Osteocyte (in vitro differentiated cells): ENCODE data around the gene ZNF398. TPM values are rescaled to one million over a fixed set of nuclear protein-coding genes. Genes with fewer than 3 reads are reported as not detected.
A peak's percentile ranks its signal among the peaks of the same experiment; 100 is the strongest.

Source experiments
- DNase-seq: peaks from one replicate; pipeline ENCODE4 v3.0.0; 2021; ENCODE audit warnings: mixed read lengths; ENCODE audit not compliant: unreplicated experiment; ENCODE audit errors: extremely low spot score
- H3K27ac Mint-ChIP-seq: one replicate; pipeline ENCODE4 v1.8.0; 2021; ENCODE audit warnings: mild to moderate bottlenecking, mixed read lengths; ENCODE audit not compliant: unreplicated experiment
- H3K27me3 Mint-ChIP-seq: one replicate; pipeline ENCODE4 v1.8.0; 2021; ENCODE audit warnings: mixed read lengths; ENCODE audit not compliant: unreplicated experiment
- H3K36me3 Mint-ChIP-seq: one replicate; pipeline ENCODE4 v1.8.0; 2021; ENCODE audit warnings: mixed read lengths; ENCODE audit not compliant: unreplicated experiment
- H3K4me1 Mint-ChIP-seq: one replicate; pipeline ENCODE4 v1.8.0; 2021; ENCODE audit warnings: mixed read lengths; ENCODE audit not compliant: unreplicated experiment
- H3K4me3 Mint-ChIP-seq: one replicate; pipeline ENCODE4 v1.8.0; 2021; ENCODE audit warnings: mild to moderate bottlenecking, moderate library complexity, mixed read lengths; ENCODE audit not compliant: unreplicated experiment
- H3K9me3 Mint-ChIP-seq: one replicate; pipeline ENCODE4 v1.8.0; 2021; ENCODE audit warnings: mixed read lengths; ENCODE audit not compliant: unreplicated experiment
- total RNA-seq: library from RNA; stranded (reverse); gene quantifications from 2 replicates; pipeline ENCODE4 v1.2.1, GENCODE V29; 2021
- TF ChIP-seq, protein P1 (sequence below): fragments of 200-600 bp; sonication (generic); IDR thresholded peaks from 2 replicates; pipeline ENCODE4 v1.5.0; 2021; ENCODE audit warnings: antibody characterized with exemption, mild to moderate bottlenecking, moderate library complexity

The ZNF398 gene
- total RNA-seq, 1 donor from 2014 or later = 17.7 TPM

DNA sequence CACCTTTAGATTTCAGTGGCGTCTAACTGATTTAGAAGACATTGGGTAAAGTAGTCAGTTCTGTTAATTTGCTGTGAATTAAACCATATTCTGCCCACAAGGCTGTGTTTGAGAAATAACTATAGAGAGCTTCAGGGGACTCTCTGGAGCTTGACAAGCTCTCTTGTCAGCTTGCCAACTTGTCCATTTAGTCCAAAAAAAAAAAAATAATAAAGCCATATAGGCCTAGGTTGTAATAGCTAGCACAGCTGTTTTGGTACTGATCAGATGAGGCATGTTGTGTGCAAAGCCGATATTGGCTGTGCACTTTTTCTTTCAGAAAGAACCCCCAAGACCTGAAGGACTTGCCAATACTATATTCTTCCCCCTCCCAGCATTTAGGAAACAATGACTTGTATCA lies 27.9 kb downstream of the ZNF398 start:
- Mint-ChIP-seq H3K4me3 (no peak overlapping the region), H3K4me1 (no peaks in the 10 kb centered on the region), H3K36me3 (peaks cover 38% of the 10 kb centered on the region), H3K27me3 (no peaks in the 10 kb centered on the region), H3K9me3 (no peaks in the 10 kb centered on the region), H3K27ac (no peak overlapping the region)
- TF ChIP-seq, protein P1, sequence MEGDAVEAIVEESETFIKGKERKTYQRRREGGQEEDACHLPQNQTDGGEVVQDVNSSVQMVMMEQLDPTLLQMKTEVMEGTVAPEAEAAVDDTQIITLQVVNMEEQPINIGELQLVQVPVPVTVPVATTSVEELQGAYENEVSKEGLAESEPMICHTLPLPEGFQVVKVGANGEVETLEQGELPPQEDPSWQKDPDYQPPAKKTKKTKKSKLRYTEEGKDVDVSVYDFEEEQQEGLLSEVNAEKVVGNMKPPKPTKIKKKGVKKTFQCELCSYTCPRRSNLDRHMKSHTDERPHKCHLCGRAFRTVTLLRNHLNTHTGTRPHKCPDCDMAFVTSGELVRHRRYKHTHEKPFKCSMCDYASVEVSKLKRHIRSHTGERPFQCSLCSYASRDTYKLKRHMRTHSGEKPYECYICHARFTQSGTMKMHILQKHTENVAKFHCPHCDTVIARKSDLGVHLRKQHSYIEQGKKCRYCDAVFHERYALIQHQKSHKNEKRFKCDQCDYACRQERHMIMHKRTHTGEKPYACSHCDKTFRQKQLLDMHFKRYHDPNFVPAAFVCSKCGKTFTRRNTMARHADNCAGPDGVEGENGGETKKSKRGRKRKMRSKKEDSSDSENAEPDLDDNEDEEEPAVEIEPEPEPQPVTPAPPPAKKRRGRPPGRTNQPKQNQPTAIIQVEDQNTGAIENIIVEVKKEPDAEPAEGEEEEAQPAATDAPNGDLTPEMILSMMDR = no peak
- no peak for DNase-seq

DNA sequence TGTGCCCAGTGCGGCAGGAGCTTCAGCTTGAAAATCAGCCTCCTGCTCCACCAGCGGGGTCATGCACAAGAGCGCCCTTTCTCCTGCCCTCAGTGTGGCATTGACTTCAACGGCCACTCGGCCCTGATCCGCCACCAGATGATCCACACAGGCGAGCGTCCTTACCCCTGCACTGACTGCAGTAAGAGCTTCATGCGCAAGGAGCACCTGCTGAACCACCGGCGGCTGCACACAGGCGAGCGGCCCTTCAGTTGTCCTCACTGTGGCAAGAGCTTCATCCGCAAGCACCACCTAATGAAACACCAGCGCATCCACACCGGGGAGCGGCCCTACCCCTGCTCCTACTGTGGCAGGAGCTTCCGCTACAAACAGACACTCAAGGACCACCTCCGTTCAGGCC lies 32.0 kb downstream of the ZNF398 start:
- peaks cover 50% of the 10 kb centered on the region for H3K36me3 Mint-ChIP-seq

DNA sequence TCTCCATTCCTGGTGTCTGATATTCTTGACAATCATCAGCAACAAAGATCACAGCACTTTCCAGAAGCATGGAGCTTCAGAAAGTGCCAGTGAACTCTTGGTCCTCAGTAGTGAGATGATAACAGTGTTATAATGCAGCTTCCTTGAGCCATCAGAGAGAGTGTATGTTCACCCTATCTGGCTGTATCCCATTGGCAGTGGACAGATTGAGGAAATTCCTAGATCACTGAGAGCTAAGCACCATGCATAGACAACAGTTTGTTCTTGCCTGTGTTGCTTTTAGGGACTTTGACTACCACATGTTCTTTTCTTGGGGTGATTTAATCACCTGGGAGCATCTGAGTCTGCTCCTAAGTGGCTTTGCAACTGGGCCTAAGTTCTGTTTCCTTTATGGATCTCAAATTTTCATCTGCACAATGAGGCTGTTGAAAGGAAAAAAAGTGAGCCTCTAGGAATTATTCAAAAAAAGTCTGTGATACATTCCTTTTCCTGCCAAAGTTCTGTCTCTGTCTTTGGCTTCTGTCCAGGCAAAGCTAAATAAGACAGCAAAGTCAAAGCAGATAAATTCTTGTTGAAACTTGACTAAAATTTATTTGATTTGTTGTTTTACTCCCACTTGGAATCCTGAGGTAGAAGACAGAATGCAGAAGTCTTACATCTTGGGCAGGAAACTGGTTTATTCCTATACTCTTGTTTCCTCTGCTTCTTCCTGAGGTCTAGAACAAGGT lies 33.6 kb downstream of the ZNF398 start:
- Mint-ChIP-seq H3K27me3 (no peaks in the 10 kb centered on the region), H3K4me3 (no peak overlapping the region), H3K36me3 (peaks cover 48% of the 10 kb centered on the region), H3K4me1 (peaks cover 10% of the 10 kb centered on the region), H3K27ac (peak overlapping the region; percentile 18), H3K9me3 (no peaks in the 10 kb centered on the region)
- TF ChIP-seq, protein P1 = no peak
- no peak for DNase-seq

More for the DNA sequence above, 32.0 kb downstream of the ZNF398 start:
- H3K27ac Mint-ChIP-seq = no peak overlapping the region
- TF ChIP-seq, protein P1 = no peak
- DNase-seq = no peak
- H3K9me3 Mint-ChIP-seq = no peaks in the 10 kb centered on the region
- H3K4me3 Mint-ChIP-seq = no peak overlapping the region
- no peaks in the 10 kb centered on the region for H3K27me3 Mint-ChIP-seq
- peaks cover 10% of the 10 kb centered on the region for H3K4me1 Mint-ChIP-seq

DNA sequence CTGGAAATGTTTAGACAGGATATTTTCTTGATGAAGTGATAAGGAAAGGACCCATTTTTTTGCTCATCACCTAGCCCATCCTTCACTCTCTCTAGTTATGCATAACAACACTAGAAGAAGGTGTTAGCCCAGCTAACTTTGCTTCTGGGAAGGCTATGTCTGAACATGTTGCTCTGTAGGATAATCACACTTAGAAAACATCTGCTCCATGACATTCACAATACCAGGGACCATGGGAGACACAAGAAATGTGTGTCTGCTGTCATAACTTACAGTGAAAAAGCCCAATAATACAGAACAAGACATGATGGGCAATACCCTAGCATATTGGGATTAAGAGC lies 34.2 kb downstream of the ZNF398 start:
- peaks cover 46% of the 10 kb centered on the region for H3K36me3 Mint-ChIP-seq
- DNase-seq = no peak
- TF ChIP-seq, protein P1 = no peak
- no peaks in the 10 kb centered on the region for H3K9me3 Mint-ChIP-seq
- peak overlapping the region; percentile 18 for H3K27ac Mint-ChIP-seq
- H3K4me3 Mint-ChIP-seq = no peak overlapping the region
- no peaks in the 10 kb centered on the region for H3K27me3 Mint-ChIP-seq
- H3K4me1 Mint-ChIP-seq = peaks cover 10% of the 10 kb centered on the region

DNA sequence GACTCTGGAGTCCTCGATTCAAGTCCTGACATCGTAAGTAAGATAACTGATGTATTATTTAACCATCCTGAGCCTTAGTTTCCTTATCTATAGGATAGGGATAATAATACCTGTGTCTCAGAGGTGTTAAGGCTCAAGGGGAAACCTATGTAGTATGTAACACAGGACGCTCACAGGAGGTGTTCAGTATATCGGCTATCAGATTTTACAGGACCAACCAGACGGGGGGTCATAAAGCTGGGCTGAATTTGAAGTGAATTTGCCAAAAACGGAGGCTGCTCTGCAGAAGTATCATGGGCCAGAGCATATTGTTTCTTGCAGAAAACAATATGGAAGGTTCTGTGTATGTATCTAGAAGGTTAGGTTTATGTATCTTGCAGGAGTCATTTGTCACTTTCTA lies 37.0 kb downstream of the ZNF398 start:
- H3K27ac Mint-ChIP-seq = no peak overlapping the region

More for the DNA sequence above, 37.0 kb downstream of the ZNF398 start:
- DNase-seq = no peak
- TF ChIP-seq, protein P1 = no peak
- peaks cover 21% of the 10 kb centered on the region for H3K4me1 Mint-ChIP-seq
- peaks cover 25% of the 10 kb centered on the region for H3K36me3 Mint-ChIP-seq
- H3K9me3 Mint-ChIP-seq = no peaks in the 10 kb centered on the region
- H3K4me3 Mint-ChIP-seq = no peak overlapping the region
- peaks cover 7% of the 10 kb centered on the region for H3K27me3 Mint-ChIP-seq
